ENCODE results near the gene C10orf95. TPM values are rescaled to one million over a fixed set of nuclear protein-coding genes. Genes with fewer than 3 reads are reported as not detected.

C10orf95 gene
- total RNA-seq, 1 donor from 2014 or later = 0.18 TPM

DNA sequence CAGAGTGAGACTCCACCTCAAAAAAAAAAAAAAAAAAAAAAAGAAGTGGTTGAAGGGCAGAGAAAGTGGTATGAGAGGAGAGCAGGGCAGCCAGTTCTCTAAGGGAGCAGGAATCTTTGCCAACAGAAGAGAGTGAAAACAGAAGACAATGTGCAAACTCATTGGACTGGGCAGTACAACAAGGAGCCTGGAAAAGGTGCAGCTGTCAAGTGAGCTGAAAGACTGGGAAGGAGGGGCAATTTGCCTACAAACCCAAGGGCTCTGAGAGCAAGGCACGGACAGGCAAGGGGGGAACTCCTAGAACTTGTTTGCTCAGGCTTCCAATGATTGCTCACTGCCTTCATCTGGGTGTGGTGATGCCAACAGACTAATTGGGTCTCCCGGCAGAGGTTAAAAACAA is 41.6 kb upstream of the C10orf95 start:
- Mint-ChIP-seq H3K9me3 (ENCODE audit: unreplicated experiment) (no peaks in the 10 kb centered on the region), H3K27ac (ENCODE audit: unreplicated experiment) (no peak overlapping the region)
- TF ChIP-seq, protein P1, sequence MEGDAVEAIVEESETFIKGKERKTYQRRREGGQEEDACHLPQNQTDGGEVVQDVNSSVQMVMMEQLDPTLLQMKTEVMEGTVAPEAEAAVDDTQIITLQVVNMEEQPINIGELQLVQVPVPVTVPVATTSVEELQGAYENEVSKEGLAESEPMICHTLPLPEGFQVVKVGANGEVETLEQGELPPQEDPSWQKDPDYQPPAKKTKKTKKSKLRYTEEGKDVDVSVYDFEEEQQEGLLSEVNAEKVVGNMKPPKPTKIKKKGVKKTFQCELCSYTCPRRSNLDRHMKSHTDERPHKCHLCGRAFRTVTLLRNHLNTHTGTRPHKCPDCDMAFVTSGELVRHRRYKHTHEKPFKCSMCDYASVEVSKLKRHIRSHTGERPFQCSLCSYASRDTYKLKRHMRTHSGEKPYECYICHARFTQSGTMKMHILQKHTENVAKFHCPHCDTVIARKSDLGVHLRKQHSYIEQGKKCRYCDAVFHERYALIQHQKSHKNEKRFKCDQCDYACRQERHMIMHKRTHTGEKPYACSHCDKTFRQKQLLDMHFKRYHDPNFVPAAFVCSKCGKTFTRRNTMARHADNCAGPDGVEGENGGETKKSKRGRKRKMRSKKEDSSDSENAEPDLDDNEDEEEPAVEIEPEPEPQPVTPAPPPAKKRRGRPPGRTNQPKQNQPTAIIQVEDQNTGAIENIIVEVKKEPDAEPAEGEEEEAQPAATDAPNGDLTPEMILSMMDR (IDR thresholded peaks at IDR 0.05; ENCODE audit: unreplicated experiment) = no peak

DNA sequence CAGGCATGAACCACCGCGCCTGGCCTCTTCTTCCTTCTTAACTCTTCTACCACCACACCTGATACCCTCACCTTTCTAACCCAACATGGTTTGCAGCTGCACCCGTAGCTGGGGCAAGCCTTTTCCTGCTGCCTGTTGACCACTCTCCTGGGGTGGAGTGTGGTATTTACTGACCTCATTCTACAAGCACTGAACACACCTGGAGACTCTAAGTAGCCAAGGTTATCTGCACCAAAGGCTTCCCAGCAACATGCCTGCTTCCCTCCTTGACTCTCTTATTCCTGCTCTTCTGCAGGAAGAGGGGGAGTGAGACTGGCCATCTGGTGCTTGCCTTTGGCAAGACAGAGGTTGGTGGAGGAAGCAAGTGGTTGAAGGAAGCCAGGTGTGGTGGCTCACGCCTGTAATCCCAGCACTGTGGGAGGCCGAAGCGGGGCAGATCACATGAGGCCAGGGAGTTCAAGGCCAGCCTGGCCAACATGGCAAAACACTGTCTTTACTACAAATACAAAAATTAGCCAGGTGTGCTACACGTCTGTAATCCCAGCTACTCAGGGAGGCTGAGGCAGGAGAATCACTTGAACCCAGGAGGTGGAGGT is 41.1 kb upstream of the C10orf95 start:
- TF ChIP-seq, protein P1 (IDR thresholded peaks at IDR 0.05; ENCODE audit: unreplicated experiment) = no peak
- no peak for DNase-seq (ENCODE audit: low spot score)
- peak overlapping the region; percentile 23 for H3K4me3 Mint-ChIP-seq (ENCODE audit: unreplicated experiment)
- peaks cover 7% of the 10 kb centered on the region for H3K36me3 Mint-ChIP-seq (ENCODE audit: low read depth, unreplicated experiment)
- H3K4me1 Mint-ChIP-seq (ENCODE audit: unreplicated experiment) = peaks cover 4% of the 10 kb centered on the region
- no peaks in the 10 kb centered on the region for H3K9me3 Mint-ChIP-seq (ENCODE audit: unreplicated experiment)
- H3K27me3 Mint-ChIP-seq (ENCODE audit: unreplicated experiment) = peaks cover 4% of the 10 kb centered on the region
- no peak overlapping the region for H3K27ac Mint-ChIP-seq (ENCODE audit: unreplicated experiment)

More for the DNA sequence above, 41.6 kb upstream of the C10orf95 start:
- H3K27me3 Mint-ChIP-seq (ENCODE audit: unreplicated experiment) = peaks cover 4% of the 10 kb centered on the region
- H3K36me3 Mint-ChIP-seq (ENCODE audit: low read depth, unreplicated experiment) = peaks cover 5% of the 10 kb centered on the region
- DNase-seq (ENCODE audit: low spot score) = no peak
- H3K4me3 Mint-ChIP-seq (ENCODE audit: unreplicated experiment) = no peak overlapping the region
- H3K4me1 Mint-ChIP-seq (ENCODE audit: unreplicated experiment) = peaks cover 4% of the 10 kb centered on the region

DNA sequence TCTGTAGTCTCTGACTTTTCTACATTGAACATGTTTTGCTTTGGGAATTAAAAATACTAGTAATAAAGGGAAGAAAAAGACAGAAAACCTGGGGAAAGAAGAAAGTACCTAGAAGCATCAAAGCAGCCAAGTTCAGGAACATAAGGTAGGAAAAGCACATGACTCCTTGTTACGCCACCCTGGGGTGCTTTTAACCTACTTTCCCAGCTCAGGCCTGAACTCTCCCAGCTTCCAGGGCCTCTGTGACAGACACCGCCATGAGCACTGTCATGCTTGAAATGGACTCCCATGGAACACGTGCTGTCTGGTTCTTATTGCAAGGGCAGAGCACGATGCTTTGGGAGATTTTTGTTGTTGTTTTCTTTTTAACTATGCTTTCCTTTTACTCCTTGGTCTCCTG is 39.8 kb upstream of the C10orf95 start:
- TF ChIP-seq, protein P1 (IDR thresholded peaks at IDR 0.05; ENCODE audit: unreplicated experiment) = no peak
- DNase-seq (ENCODE audit: low spot score) = no peak
- peaks cover 2% of the 10 kb centered on the region for H3K27me3 Mint-ChIP-seq (ENCODE audit: unreplicated experiment)
- peaks cover 4% of the 10 kb centered on the region for H3K4me1 Mint-ChIP-seq (ENCODE audit: unreplicated experiment)
- no peaks in the 10 kb centered on the region for H3K9me3 Mint-ChIP-seq (ENCODE audit: unreplicated experiment)
- H3K27ac Mint-ChIP-seq (ENCODE audit: unreplicated experiment) = peak overlapping the region; percentile 52
- no peak overlapping the region for H3K4me3 Mint-ChIP-seq (ENCODE audit: unreplicated experiment)
- H3K36me3 Mint-ChIP-seq (ENCODE audit: low read depth, unreplicated experiment) = peaks cover 7% of the 10 kb centered on the region

DNA sequence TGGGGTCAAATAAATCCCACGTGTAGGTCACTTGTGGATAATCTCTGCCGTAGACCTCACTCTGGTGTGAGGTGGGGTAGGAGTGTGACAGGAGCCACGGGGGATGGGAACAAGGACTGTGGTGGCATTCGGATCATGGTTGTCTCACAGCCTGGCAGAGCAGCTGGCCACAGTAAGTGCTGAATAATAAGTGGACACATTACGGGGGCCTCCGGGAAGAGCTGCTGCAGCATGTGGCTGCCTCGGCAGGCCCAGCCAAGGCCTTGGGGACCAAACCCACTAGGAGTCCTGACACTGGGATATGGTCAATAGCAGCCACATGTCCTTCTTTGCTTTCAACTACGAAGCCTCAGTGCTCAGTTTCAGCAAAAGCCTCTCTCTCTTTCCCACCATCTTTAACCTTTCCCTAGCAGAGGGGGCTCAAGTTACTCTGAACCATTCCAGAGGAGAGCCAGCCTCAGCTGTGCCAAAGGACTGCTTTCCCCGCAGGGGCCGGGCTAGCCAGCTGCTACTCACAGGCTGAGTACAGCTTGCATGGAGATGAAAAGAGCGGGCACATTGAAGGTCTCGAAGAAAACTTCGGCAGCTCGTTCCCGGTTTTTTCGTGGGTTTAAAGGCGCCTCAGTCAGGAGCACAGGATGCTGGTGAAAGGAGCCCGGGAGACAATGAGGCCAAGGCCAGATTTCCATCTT is 33.9 kb upstream of the C10orf95 start:
- no peak for DNase-seq (ENCODE audit: low spot score)
- H3K27me3 Mint-ChIP-seq (ENCODE audit: unreplicated experiment) = peaks cover 15% of the 10 kb centered on the region
- TF ChIP-seq, protein P1 (IDR thresholded peaks at IDR 0.05; ENCODE audit: unreplicated experiment) = no peak
- no peaks in the 10 kb centered on the region for H3K9me3 Mint-ChIP-seq (ENCODE audit: unreplicated experiment)
- H3K4me1 Mint-ChIP-seq (ENCODE audit: unreplicated experiment) = peaks cover 4% of the 10 kb centered on the region
- H3K36me3 Mint-ChIP-seq (ENCODE audit: low read depth, unreplicated experiment) = peaks cover 39% of the 10 kb centered on the region
- H3K27ac Mint-ChIP-seq (ENCODE audit: unreplicated experiment) = no peak overlapping the region
- peak overlapping the region; percentile 59 for H3K4me3 Mint-ChIP-seq (ENCODE audit: unreplicated experiment)

DNA sequence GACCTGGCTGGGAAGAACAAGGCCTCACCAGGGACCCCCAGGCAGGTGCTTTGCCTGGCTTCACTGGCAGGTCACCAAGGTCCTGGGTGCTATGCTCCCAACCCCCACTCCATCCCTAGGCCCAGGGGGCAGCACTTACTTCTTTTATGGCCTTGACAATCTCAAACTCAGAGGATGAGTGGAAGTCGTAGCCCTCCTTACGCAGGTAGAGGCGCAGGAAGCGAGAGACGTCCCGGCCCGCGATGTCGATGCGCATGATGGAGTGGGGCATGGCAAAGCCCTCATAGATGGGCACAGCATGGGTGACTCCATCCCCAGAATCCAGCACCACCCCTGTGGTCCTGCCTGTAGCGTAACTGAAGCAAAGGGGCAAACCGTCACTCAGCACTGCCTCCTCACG is 32.7 kb upstream of the C10orf95 start:
- DNase-seq (ENCODE audit: low spot score) = no peak
- H3K36me3 Mint-ChIP-seq (ENCODE audit: low read depth, unreplicated experiment) = peaks cover 36% of the 10 kb centered on the region
- H3K4me3 Mint-ChIP-seq (ENCODE audit: unreplicated experiment) = no peak overlapping the region
- no peaks in the 10 kb centered on the region for H3K9me3 Mint-ChIP-seq (ENCODE audit: unreplicated experiment)
- no peaks in the 10 kb centered on the region for H3K4me1 Mint-ChIP-seq (ENCODE audit: unreplicated experiment)
- H3K27me3 Mint-ChIP-seq (ENCODE audit: unreplicated experiment) = peaks cover 15% of the 10 kb centered on the region
- TF ChIP-seq, protein P1 (IDR thresholded peaks at IDR 0.05; ENCODE audit: unreplicated experiment) = no peak
- H3K27ac Mint-ChIP-seq (ENCODE audit: unreplicated experiment) = no peak overlapping the region
